GM10847 (cell line): ENCODE data around the gene PCDHGC3.

Experiments
- POLR2A ChIP-seq: IDR thresholded peaks from 2 replicates; pipeline ENCODE4 v1.6.1; 2011; ENCODE audit not compliant: insufficient read length; ENCODE audit errors: extremely low read depth

PCDHGC3 gene

GRCh38 chr5:141479776-141480175 lies 4.0 kb downstream of the PCDHGC3 start:
- no peak for TF ChIP-seq POLR2A

- TF ChIP-seq POLR2A: no peak
Observed at GRCh38 chr5:141483902-141484301, 8.1 kb downstream of the PCDHGC3 start.

- no peak for TF ChIP-seq POLR2A
Observed at GRCh38 chr5:141484310-141484640, 8.5 kb downstream of the PCDHGC3 start.

GRCh38 chr5:141484641-141485311 lies 9.0 kb downstream of the PCDHGC3 start, which contains the start of gene PCDHGC4:
PCDHGC4 (plus strand) TSS chr5:141485030; CDS start chr5:141485174, 144 bp downstream.
- no peak for TF ChIP-seq POLR2A

GRCh38 chr5:141485321-141486055 lies 9.7 kb downstream of the PCDHGC3 start:
- TF ChIP-seq POLR2A: no peak

GRCh38 chr5:141486091-141486490 lies 10.3 kb downstream of the PCDHGC3 start:
- no peak for TF ChIP-seq POLR2A

- TF ChIP-seq POLR2A: no peak
Observed at GRCh38 chr5:141487131-141487530, 11.4 kb downstream of the PCDHGC3 start.

- no peak for TF ChIP-seq POLR2A
Observed at GRCh38 chr5:141488591-141489561, 13.1 kb downstream of the PCDHGC3 start, which contains the start of gene PCDHGC5. PCDHGC5 (plus strand) TSS chr5:141489081; CDS start chr5:141489241, 160 bp downstream.

- TF ChIP-seq POLR2A: no peak
Observed at GRCh38 chr5:141489841-141490240, 14.1 kb downstream of the PCDHGC3 start.

GRCh38 chr5:141490271-141490670 lies 14.5 kb downstream of the PCDHGC3 start:
- TF ChIP-seq POLR2A: no peak

GRCh38 chr5:141490771-141491170 lies 15.0 kb downstream of the PCDHGC3 start:
- TF ChIP-seq POLR2A: no peak

- no peak for TF ChIP-seq POLR2A
Observed at GRCh38 chr5:141491323-141492167, 15.8 kb downstream of the PCDHGC3 start.

- no peak for TF ChIP-seq POLR2A
Observed at GRCh38 chr5:141492168-141492885, 16.6 kb downstream of the PCDHGC3 start.
